Nephron progenitor cell (in vitro differentiated cells): Measurements from ENCODE around the gene SLC36A4.

Experiments
- DNase-seq: peaks from one replicate; pipeline ENCODE4 v3.0.0; 2021
- H3K27ac Mint-ChIP-seq: 2 replicates; pipeline ENCODE4 v1.8.0; 2021; ENCODE audit warnings: mild to moderate bottlenecking, moderate library complexity, mixed read lengths
- H3K27me3 Mint-ChIP-seq: 2 replicates; pipeline ENCODE4 v1.8.0; 2021; ENCODE audit warnings: mild to moderate bottlenecking, low read depth, mixed read lengths; ENCODE audit not compliant: poor library complexity
- H3K36me3 Mint-ChIP-seq: 2 replicates; pipeline ENCODE4 v1.8.0; 2021; ENCODE audit warnings: low read depth, mixed read lengths
- H3K4me1 Mint-ChIP-seq: 2 replicates; pipeline ENCODE4 v1.8.0; 2021; ENCODE audit warnings: mixed read lengths
- H3K4me3 Mint-ChIP-seq: 2 replicates; pipeline ENCODE4 v1.8.0; 2021; ENCODE audit warnings: mild to moderate bottlenecking, moderate library complexity, mixed read lengths
- H3K9me3 Mint-ChIP-seq: 2 replicates; pipeline ENCODE4 v1.8.0; 2021; ENCODE audit warnings: mild to moderate bottlenecking, moderate library complexity, mixed read lengths
- TF ChIP-seq, protein P1 (sequence below): fragments of 200-600 bp; sonication (generic); IDR thresholded peaks from 2 replicates; pipeline ENCODE4 v1.5.0; 2021; ENCODE audit warnings: antibody characterized with exemption

SLC36A4 gene

DNA sequence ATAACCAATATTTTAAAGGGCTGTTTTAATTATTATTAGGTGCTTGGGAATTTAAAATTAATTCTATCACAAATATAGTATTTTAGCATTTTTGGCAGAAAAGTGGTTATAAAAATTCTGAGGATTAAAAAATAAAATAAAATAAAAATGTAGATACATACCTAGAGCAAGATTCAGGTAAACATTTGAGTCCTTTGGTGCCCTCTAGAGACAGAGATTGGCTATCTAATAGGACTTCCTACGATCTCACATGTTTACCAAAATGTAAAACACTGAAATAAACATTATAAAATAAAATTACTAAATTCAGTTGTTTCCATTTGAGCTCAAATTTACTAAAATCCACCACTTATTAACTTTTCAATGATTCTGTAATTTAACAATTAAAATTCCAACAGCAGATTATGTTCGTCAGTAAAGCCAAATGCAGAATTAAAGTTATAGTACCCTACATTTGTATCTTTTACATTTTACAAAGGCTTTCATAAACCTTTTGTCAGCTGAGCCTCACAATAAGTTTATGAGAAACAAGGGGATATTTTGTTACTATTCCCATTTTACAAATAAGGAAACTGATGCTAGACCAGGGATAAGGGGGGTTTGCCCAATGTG is 27.7 kb downstream of the SLC36A4 start:
- Mint-ChIP-seq H3K27me3 (no peaks in the 10 kb centered on the region), H3K27ac (no peak overlapping the region), H3K4me1 (peaks cover 19% of the 10 kb centered on the region), H3K9me3 (peaks cover 4% of the 10 kb centered on the region), H3K4me3 (no peak overlapping the region), H3K36me3 (peaks cover 12% of the 10 kb centered on the region)
- TF ChIP-seq, protein P1, sequence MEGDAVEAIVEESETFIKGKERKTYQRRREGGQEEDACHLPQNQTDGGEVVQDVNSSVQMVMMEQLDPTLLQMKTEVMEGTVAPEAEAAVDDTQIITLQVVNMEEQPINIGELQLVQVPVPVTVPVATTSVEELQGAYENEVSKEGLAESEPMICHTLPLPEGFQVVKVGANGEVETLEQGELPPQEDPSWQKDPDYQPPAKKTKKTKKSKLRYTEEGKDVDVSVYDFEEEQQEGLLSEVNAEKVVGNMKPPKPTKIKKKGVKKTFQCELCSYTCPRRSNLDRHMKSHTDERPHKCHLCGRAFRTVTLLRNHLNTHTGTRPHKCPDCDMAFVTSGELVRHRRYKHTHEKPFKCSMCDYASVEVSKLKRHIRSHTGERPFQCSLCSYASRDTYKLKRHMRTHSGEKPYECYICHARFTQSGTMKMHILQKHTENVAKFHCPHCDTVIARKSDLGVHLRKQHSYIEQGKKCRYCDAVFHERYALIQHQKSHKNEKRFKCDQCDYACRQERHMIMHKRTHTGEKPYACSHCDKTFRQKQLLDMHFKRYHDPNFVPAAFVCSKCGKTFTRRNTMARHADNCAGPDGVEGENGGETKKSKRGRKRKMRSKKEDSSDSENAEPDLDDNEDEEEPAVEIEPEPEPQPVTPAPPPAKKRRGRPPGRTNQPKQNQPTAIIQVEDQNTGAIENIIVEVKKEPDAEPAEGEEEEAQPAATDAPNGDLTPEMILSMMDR: peak; percentile 46
- no peak for DNase-seq

- H3K4me3 Mint-ChIP-seq: no peak overlapping the region
- H3K4me1 Mint-ChIP-seq: peaks cover 19% of the 10 kb centered on the region
- no peak for DNase-seq
- TF ChIP-seq, protein P1: no peak
- H3K27me3 Mint-ChIP-seq: no peaks in the 10 kb centered on the region
- H3K9me3 Mint-ChIP-seq: peaks cover 4% of the 10 kb centered on the region
- H3K36me3 Mint-ChIP-seq: peaks cover 20% of the 10 kb centered on the region
- no peak overlapping the region for H3K27ac Mint-ChIP-seq
These were observed 28.6 kb downstream of the SLC36A4 start for GRCh38 chr11:93169143-93169542.

- peaks cover 38% of the 10 kb centered on the region for H3K36me3 Mint-ChIP-seq
- peak overlapping the region; percentile 47 for H3K4me3 Mint-ChIP-seq
- DNase-seq: no peak
- no peaks in the 10 kb centered on the region for H3K9me3 Mint-ChIP-seq
- no peaks in the 10 kb centered on the region for H3K27me3 Mint-ChIP-seq
- peak overlapping the region; percentile 74 for H3K27ac Mint-ChIP-seq
- peaks cover 19% of the 10 kb centered on the region for H3K4me1 Mint-ChIP-seq
- TF ChIP-seq, protein P1: no peak
These were observed 30.9 kb downstream of the SLC36A4 start for GRCh38 chr11:93166862-93167261.

- no peak overlapping the region for H3K4me3 Mint-ChIP-seq
- TF ChIP-seq, protein P1: no peak
- no peak for DNase-seq
- H3K27ac Mint-ChIP-seq: peak overlapping the region; percentile 74
- no peaks in the 10 kb centered on the region for H3K9me3 Mint-ChIP-seq
- H3K36me3 Mint-ChIP-seq: peaks cover 45% of the 10 kb centered on the region
- peaks cover 19% of the 10 kb centered on the region for H3K4me1 Mint-ChIP-seq
- no peaks in the 10 kb centered on the region for H3K27me3 Mint-ChIP-seq
These were observed 31.6 kb downstream of the SLC36A4 start for GRCh38 chr11:93166194-93166593.

DNA sequence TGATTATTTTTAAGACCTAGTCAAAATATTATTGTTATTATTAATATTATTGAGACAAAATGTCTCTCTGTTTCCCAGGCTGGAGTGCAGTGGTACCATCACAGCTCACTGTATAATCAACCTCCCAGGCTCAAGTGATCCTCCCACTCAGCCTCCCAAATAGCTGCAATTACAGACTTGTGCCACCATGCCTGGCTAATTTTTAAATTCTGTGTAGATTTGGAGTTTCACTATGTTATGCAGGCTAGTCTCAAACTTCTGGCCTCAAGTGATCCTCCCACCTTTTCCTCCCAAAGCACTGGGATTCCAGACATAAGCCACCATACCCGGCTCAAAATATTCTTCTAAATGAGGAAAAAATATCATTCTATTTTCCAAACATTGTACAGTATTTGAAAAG is 37.0 kb downstream of the SLC36A4 start:
- no peak overlapping the region for H3K4me3 Mint-ChIP-seq

More for the DNA sequence above, 37.0 kb downstream of the SLC36A4 start:
- TF ChIP-seq, protein P1: no peak
- Mint-ChIP-seq H3K4me1 (no peaks in the 10 kb centered on the region), H3K9me3 (peaks cover 19% of the 10 kb centered on the region), H3K27me3 (peaks cover 5% of the 10 kb centered on the region), H3K27ac (no peak overlapping the region), H3K36me3 (peaks cover 74% of the 10 kb centered on the region)
- no peak for DNase-seq
